H7 (cell line): ENCODE measurements around the gene ARHGEF7. TPM values are rescaled to one million over a fixed set of nuclear protein-coding genes. Genes with fewer than 3 reads are reported as not detected.

Experiments used
- DNase-seq: peaks from one replicate; pipeline ENCODE4 v3.0.0; 2012
- H3K27me3 ChIP-seq: 2 replicates; pipeline ENCODE4 v1.6.0; 2011; ENCODE audit warnings: mild to moderate bottlenecking, low read length; ENCODE audit not compliant: control insufficient read depth, insufficient read depth
- H3K36me3 ChIP-seq: replicated peaks from 2 replicates; pipeline ENCODE4 v1.5.1; 2011; ENCODE audit warnings: low read length; ENCODE audit not compliant: control insufficient read depth, insufficient read depth
- H3K4me3 ChIP-seq: 2 replicates; pipeline ENCODE4 v1.5.1; 2011; ENCODE audit warnings: low read depth, mild to moderate bottlenecking, control low read depth, low read length, moderate library complexity; ENCODE audit not compliant: insufficient read depth
- total RNA-seq: library from RNA; depleted of rRNA; stranded (reverse); fragments of >200 nt; shearing (Covaris generic); gene quantifications from 2 replicates; pipeline ENCODE4 v1.2.3, GENCODE V29; 2014

The ARHGEF7 gene
- total RNA-seq, 1 experiment from 2014 or later, result 20.8 TPM

- Histone ChIP-seq H3K4me3 (no peak overlapping the region), H3K27me3 (no peaks in the 10 kb centered on the region)
- no peak for DNase-seq
Measured at GRCh38 chr13:111202156-111202621, 87.1 kb downstream of the ARHGEF7 start.

GRCh38 chr13:111202745-111203144, 87.6 kb downstream of the ARHGEF7 start:
- no peak overlapping the region for H3K4me3 ChIP-seq
- H3K36me3 ChIP-seq, result no peaks in the 10 kb centered on the region
- DNase-seq, result no peak
- H3K27me3 ChIP-seq, result no peaks in the 10 kb centered on the region

More at GRCh38 chr13:111202156-111202621, 87.1 kb downstream of the ARHGEF7 start:
- H3K36me3 ChIP-seq, result no peaks in the 10 kb centered on the region

- peak; percentile 32 for DNase-seq
- Histone ChIP-seq H3K4me3 (no peak overlapping the region), H3K27me3 (no peaks in the 10 kb centered on the region), H3K36me3 (no peaks in the 10 kb centered on the region)
Measured at GRCh38 chr13:111203736-111204389, 88.8 kb downstream of the ARHGEF7 start.

GRCh38 chr13:111204438-111205177, 89.5 kb downstream of the ARHGEF7 start:
- H3K4me3 ChIP-seq, result no peak overlapping the region
- H3K36me3 ChIP-seq, result no peaks in the 10 kb centered on the region
- DNase-seq, result peak; percentile 89

GRCh38 chr13:111206148-111206547, 91.0 kb downstream of the ARHGEF7 start:
- no peaks in the 10 kb centered on the region for H3K36me3 ChIP-seq
- peak; percentile 50 for DNase-seq
- no peaks in the 10 kb centered on the region for H3K27me3 ChIP-seq
- no peak overlapping the region for H3K4me3 ChIP-seq

More at GRCh38 chr13:111204438-111205177, 89.5 kb downstream of the ARHGEF7 start:
- no peaks in the 10 kb centered on the region for H3K27me3 ChIP-seq

- peaks cover 2% of the 10 kb centered on the region; the same call in 1 of the 2 replicates for H3K36me3 ChIP-seq
- DNase-seq, result peak; percentile 17
Measured at GRCh38 chr13:111209613-111210012, 94.5 kb downstream of the ARHGEF7 start.

GRCh38 chr13:111210091-111210490, 95.0 kb downstream of the ARHGEF7 start:
- Histone ChIP-seq H3K4me3 (no peak overlapping the region), H3K27me3 (no peaks in the 10 kb centered on the region), H3K36me3 (peaks cover 2% of the 10 kb centered on the region; the same call in 1 of the 2 replicates)
- DNase-seq, result peak; percentile 5

More at GRCh38 chr13:111209613-111210012, 94.5 kb downstream of the ARHGEF7 start:
- H3K4me3 ChIP-seq, result no peak overlapping the region
- H3K27me3 ChIP-seq, result no peaks in the 10 kb centered on the region

- DNase-seq, result peak; percentile 57
- Histone ChIP-seq H3K4me3 (no peak overlapping the region), H3K36me3 (peaks cover 2% of the 10 kb centered on the region; the same call in 1 of the 2 replicates), H3K27me3 (no peaks in the 10 kb centered on the region)
Measured at GRCh38 chr13:111210544-111211469, 95.7 kb downstream of the ARHGEF7 start.

- peak; percentile 61 for DNase-seq
- H3K36me3 ChIP-seq, result peaks cover 2% of the 10 kb centered on the region; the same call in 1 of the 2 replicates
- no peaks in the 10 kb centered on the region for H3K27me3 ChIP-seq
- H3K4me3 ChIP-seq, result no peak overlapping the region
Measured at GRCh38 chr13:111211789-111212516, 96.8 kb downstream of the ARHGEF7 start.

GRCh38 chr13:111212517-111212873, 97.4 kb downstream of the ARHGEF7 start:
- Histone ChIP-seq H3K4me3 (no peak overlapping the region), H3K36me3 (peaks cover 2% of the 10 kb centered on the region; the same call in 1 of the 2 replicates), H3K27me3 (no peaks in the 10 kb centered on the region)
- no peak for DNase-seq

GRCh38 chr13:111213964-111214726, 99.0 kb downstream of the ARHGEF7 start:
- Histone ChIP-seq H3K4me3 (no peak overlapping the region), H3K36me3 (peaks cover 2% of the 10 kb centered on the region; the same call in 1 of the 2 replicates), H3K27me3 (no peaks in the 10 kb centered on the region)
- DNase-seq, result peak; percentile 42

- no peak overlapping the region for H3K4me3 ChIP-seq
- no peaks in the 10 kb centered on the region for H3K27me3 ChIP-seq
- peak; percentile 70 for DNase-seq
- H3K36me3 ChIP-seq, result peaks cover 2% of the 10 kb centered on the region; the same call in 1 of the 2 replicates
Measured at GRCh38 chr13:111215081-111216047, 100.3 kb downstream of the ARHGEF7 start.
